Measurements from ENCODE around the gene PLSCR2. TPM values are rescaled to one million over a fixed set of nuclear protein-coding genes. Genes with fewer than 3 reads are reported as not detected.

The PLSCR2 gene
- total and polyA plus RNA-seq, 2 of the 8 experiments (the other 6 are each of a cell fraction or from before 2014, with no cell fraction given), result not detected

GRCh38 chr3:146517684-146518435 lies 48.5 kb upstream of the PLSCR2 start:
- no peak overlapping the region for H4K5ac ChIP-seq (ENCODE audit: insufficient read length, low read depth, low read length)
- no peak overlapping the region for H2AK5ac ChIP-seq (ENCODE audit: low read depth, low read length)
- no peaks in the 10 kb centered on the region for H4K20me1 ChIP-seq (replicated peaks in 1 of 2; ENCODE audit: control insufficient read depth in 1 of 2, insufficient read depth in 2 of 2, low read length in 2 of 2)
- H3K23me2 ChIP-seq (ENCODE audit: low read depth, low read length), result no peaks in the 10 kb centered on the region; the same call in 1 of the 2 replicates
- no peak overlapping the region for H4K8ac ChIP-seq (ENCODE audit: extremely low read depth, insufficient read depth, low read length)
- WGBS, 2 experiments (ENCODE audit: extremely low coverage in 1 of 2, insufficient coverage in 1 of 2, insufficient read length in 1 of 2, insufficient replicate concordance in 2 of 2, low coverage in 1 of 2, low lambda C conversion rate in 2 of 2, missing lambda C conversion rate in 1 of 2), result 92% methylated on average over 4 of the region's 4 CpGs; no CpG with 5 or more reads in 1 of the 2 experiments
- no peak overlapping the region for H3K56ac ChIP-seq (replicated peaks; ENCODE audit: insufficient read length, low read depth, low read length)
- H3K9me3 ChIP-seq (ENCODE audit: insufficient read depth in 2 of 2, low read depth in 1 of 2, low read length in 1 of 2), result no peaks in the 10 kb centered on the region
- H3K4me1 ChIP-seq (replicated peaks in 1 of 4; ENCODE audit: control insufficient read depth in 3 of 4, insufficient read depth in 4 of 4, low read length in 3 of 4), result peaks cover 0 to 6% (median 2%) of the 10 kb centered on the region in 4 experiments; a peak in 3 of 7 replicates
- H3K9ac ChIP-seq (replicated peaks in 1 of 4; ENCODE audit: extremely low read depth in 1 of 4, low read depth in 3 of 4, low read length in 3 of 4), result no peak overlapping the region
- H3K27me3 ChIP-seq (replicated peaks in 1 of 4; ENCODE audit: control insufficient read depth in 3 of 4, extremely low read depth in 1 of 4, insufficient read depth in 3 of 4, low read length in 3 of 4), result no peaks in the 10 kb centered on the region
- no peak overlapping the region for H4K91ac ChIP-seq (replicated peaks; ENCODE audit: insufficient read length, low read length)
- no peak overlapping the region for H2BK15ac ChIP-seq (ENCODE audit: low read length)
- no peak overlapping the region for H3K4ac ChIP-seq (replicated peaks; ENCODE audit: insufficient read length, low read depth, low read length)
- H3K79me1 ChIP-seq (ENCODE audit: low read depth, low read length), result no peaks in the 10 kb centered on the region
- no peak overlapping the region for H2BK120ac ChIP-seq (replicated peaks; ENCODE audit: low read depth, low read length)
- no peaks in the 10 kb centered on the region for H3K79me2 ChIP-seq (ENCODE audit: control insufficient read depth in 1 of 2, insufficient read depth in 2 of 2, low read length in 2 of 2)
- no peak overlapping the region for H3K4me3 ChIP-seq (ENCODE audit: extremely low read depth in 1 of 4, insufficient read depth in 2 of 4, low read depth in 3 of 4, low read length in 4 of 4)
- H3K27ac ChIP-seq (ENCODE audit: low read depth, low read length), result no peak overlapping the region
- H3K14ac ChIP-seq (ENCODE audit: insufficient read length), result no peak overlapping the region
- H2BK12ac ChIP-seq (ENCODE audit: low read depth, low read length), result no peak overlapping the region
- DNase-seq (ENCODE audit: low read depth in 1 of 2, low spot score in 2 of 2) (no peak), FAIRE-seq (no peak)
- H3K4me2 ChIP-seq (ENCODE audit: insufficient read depth in 1 of 2, low read depth in 2 of 2, low read length in 2 of 2), result no peak overlapping the region
- H2BK5ac ChIP-seq (ENCODE audit: low read depth, low read length), result no peak overlapping the region
- no peak overlapping the region for H2AFZ ChIP-seq (ENCODE audit: low read length)
- no peak overlapping the region for H3K23ac ChIP-seq (ENCODE audit: insufficient read length)
- ChIA-PET CTCF (ENCODE audit: partially characterized antibody) (no interaction called here), POLR2A (ENCODE audit: partially characterized antibody) (interaction anchor here (0.7 to 1.5 kb wide), 3 partner anchors 25 to 49 kb away, joined by 3 to 4 read pairs (median 3); partner anchors contain the start of gene PLSCR1)
- H3K18ac ChIP-seq (ENCODE audit: extremely low read depth, low read length), result no peak overlapping the region
- no peak for TF ChIP-seq SIN3A (conservative IDR thresholded peaks at IDR 0.05 in 1 of 2, IDR thresholded peaks at IDR 0.05 in 1 of 2; ENCODE audit: low read depth in 1 of 2, low read length in 2 of 2)
- peaks cover 0 to 7% (median 0%) of the 10 kb centered on the region in 4 experiments; a peak in 1 of 8 replicates for H3K36me3 ChIP-seq (ENCODE audit: control insufficient read depth in 2 of 4, insufficient read depth in 4 of 4, low read length in 3 of 4)
- H2BK20ac ChIP-seq (ENCODE audit: low read length), result no peak overlapping the region
